GM12801 (cell line): ENCODE measurements around the gene NKAIN2.

Experiments used
- TF ChIP-seq, protein P1 (sequence below): IDR thresholded peaks from one replicate; pipeline ENCODE4 v1.5.1; 2011; ENCODE audit warnings: control low read depth; ENCODE audit not compliant: insufficient read length; ENCODE audit errors: extremely low read depth

The NKAIN2 gene

DNA sequence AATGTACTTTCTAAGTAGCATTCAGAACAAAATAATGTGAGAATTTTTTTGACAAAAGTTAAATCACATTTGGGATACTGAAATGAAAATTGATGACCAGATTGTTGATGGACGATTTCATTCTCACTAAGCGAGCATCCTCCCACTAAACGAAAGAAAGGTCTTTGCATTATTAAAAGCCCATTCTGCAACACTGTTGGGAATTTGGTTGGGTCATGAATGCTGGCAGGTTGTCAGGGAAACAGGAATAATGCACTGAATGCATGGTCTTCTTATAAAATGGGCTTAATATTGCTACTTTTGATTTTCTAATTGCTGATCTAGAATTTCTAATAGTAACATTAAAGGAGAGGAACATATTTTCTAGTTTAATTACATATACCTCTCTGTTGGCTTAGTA, 229.8 kb downstream of the NKAIN2 start:
- TF ChIP-seq, protein P1, sequence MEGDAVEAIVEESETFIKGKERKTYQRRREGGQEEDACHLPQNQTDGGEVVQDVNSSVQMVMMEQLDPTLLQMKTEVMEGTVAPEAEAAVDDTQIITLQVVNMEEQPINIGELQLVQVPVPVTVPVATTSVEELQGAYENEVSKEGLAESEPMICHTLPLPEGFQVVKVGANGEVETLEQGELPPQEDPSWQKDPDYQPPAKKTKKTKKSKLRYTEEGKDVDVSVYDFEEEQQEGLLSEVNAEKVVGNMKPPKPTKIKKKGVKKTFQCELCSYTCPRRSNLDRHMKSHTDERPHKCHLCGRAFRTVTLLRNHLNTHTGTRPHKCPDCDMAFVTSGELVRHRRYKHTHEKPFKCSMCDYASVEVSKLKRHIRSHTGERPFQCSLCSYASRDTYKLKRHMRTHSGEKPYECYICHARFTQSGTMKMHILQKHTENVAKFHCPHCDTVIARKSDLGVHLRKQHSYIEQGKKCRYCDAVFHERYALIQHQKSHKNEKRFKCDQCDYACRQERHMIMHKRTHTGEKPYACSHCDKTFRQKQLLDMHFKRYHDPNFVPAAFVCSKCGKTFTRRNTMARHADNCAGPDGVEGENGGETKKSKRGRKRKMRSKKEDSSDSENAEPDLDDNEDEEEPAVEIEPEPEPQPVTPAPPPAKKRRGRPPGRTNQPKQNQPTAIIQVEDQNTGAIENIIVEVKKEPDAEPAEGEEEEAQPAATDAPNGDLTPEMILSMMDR: no peak

DNA sequence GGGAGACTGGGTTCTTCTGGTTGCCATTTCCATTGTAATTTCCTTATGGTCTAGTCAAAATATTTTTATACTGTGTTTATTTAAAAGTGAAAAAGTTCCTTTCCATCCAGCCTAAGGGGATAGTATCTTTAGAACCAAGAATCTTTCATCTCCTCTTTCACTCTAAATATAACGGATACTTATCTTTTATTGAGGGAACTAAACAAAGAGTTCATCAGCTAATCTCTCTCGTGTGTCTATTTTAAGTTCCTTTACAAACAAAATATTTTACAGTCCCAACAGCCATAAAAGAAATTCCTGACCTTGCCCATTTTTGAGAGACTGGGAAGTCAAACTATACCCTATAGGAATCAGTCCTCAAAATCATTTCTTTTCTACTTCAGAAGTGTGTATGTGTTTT, 232.7 kb downstream of the NKAIN2 start:
- TF ChIP-seq, protein P1: no peak

DNA sequence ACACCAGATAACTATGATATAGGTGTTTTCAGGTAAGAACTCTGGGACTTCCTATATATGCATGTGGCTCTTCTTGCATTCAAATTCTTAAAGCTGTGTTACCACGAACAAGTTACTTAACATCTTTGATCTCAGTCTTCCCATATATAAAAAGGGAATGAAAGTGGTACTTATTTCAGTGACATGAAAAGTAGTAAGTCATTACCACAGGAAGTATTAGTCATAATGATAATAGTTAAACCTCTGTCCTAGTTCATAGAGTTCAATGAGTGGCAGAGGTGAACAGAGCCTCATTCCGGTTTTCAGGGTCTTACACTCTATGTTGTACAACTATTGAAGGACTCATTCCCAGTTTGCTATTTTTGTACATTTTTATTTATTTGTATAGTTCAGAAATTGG, 237.0 kb downstream of the NKAIN2 start:
- TF ChIP-seq, protein P1: no peak

DNA sequence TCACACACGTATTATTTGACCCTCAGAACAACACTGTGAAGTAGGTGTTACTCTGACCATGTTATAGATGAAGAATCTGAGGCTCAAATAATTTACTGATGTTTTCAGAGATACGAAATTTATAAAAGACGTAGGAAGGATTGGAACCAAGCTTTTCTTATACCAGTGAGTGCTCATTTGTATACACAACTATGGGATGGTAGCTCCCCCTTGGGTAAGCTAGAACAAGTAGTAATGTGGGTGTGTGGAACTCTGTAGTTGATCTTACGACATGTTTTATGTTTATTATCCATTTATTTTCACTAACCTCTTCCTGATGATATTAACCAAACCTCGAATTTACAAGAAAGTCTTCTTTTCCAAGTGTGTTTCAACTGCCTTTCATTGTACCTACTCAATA, 248.5 kb downstream of the NKAIN2 start:
- TF ChIP-seq, protein P1: no peak

DNA sequence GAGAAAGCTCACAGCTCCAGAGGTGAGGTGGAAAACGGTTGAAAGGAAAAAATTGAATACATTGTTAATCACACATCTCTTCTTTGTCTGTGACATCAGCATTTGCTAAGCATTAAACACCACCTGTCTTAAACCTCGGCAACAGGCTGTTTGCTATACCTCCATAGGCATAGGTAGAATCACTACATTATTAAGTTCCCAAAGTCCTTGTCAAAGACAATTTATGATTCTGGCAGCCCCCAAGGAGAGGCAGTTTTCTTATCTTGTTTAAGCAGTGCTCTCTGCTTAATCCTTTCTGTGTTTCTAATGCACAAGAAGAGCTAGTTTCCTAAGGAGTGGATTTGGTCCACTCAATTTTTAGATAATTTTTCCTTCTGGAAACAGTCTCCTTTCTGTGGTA, 249.7 kb downstream of the NKAIN2 start:
- TF ChIP-seq, protein P1: no peak

DNA sequence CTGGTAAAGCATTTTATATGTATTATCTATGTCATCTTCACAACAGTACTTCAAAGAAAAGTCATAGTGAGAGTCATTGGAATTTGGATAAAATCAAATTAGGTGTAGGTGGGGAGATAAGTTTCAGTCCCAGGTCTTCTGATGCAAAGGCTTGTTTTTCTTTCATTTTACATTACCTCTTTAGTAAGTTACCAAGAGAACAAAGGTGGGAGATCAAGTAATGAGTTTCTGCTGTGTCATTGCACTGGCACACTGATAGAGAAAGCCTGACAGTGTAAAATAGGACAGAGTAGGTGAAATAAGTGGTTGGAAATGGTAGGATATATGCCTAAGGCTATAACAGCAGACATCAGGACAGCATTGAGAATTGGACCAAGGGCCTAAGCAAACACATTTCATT, 250.4 kb downstream of the NKAIN2 start:
- TF ChIP-seq, protein P1: no peak

DNA sequence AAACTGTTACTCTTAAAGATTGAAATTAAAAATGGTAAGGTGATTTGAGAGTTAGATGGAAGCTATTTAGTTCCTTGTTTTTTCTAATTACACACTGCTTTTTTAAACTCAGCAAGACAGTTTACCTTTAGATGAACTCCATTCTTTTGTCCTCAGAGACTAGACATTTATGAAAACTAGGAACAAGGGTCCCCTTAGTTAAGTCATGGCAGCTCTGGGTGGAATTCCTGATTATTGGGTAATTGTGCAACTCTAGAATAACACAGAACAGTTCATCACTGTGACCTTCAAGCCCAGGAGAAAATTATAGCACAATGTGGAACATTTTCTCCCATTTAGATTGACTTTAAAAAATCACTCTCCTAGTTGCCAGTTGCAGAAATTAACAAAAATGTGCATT, 251.7 kb downstream of the NKAIN2 start:
- TF ChIP-seq, protein P1: no peak

DNA sequence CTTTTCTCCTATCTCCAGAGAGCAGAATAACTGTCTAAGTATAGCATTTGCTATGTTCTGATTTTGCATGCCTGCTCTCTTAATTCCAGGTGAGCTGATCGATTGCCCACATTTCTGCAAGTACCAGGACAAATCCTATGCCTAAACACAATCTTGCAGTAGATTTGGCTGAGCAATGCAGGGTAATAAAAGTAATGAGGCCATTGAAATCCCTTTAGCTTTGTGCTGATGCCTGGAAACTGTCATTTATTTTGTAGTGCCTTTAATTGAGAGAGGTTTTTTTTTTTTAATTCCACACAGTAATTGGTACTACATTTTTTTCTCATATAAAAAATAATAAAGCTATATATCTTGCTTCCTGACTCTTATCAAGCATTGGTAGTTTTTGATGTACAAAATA, 252.3 kb downstream of the NKAIN2 start:
- TF ChIP-seq, protein P1: no peak
